Breast epithelium (tissue), 4 donors: ENCODE measurements around the gene FUBP3. TPM values are rescaled to one million over a fixed set of nuclear protein-coding genes. Genes with fewer than 3 reads are reported as not detected.

Experiments
- DNase-seq, 2 donors: peaks; one replicate each; pipeline ENCODE4 v3.0.0-alpha.2; 2019; ENCODE audit warnings: low spot score in 2 of 2
- H3K27ac ChIP-seq, 2 donors: fragments of 200-600 bp; sonication (generic) in 1 of 2; one replicate each; pipeline ENCODE4 v1.5.1; 2016 to 2019; ENCODE audit warnings: mild to moderate bottlenecking in 1 of 2
- H3K27me3 ChIP-seq, 2 donors: fragments of 200-600 bp; sonication (generic) in 1 of 2; one replicate each; pipeline versions ENCODE4 v1.5.1 to v1.6.0; 2017 to 2019; ENCODE audit warnings: control low read depth in 1 of 2, mild to moderate bottlenecking in 1 of 2
- H3K36me3 ChIP-seq: fragments of 200-600 bp; one replicate; pipeline ENCODE4 v1.5.1; 2019
- H3K4me1 ChIP-seq, 2 donors: fragments of 200-600 bp; sonication (generic); one replicate each; pipeline ENCODE4 v1.5.1; 2016 to 2019; ENCODE audit warnings: control low read depth in 1 of 2
- H3K4me3 ChIP-seq, 3 donors: fragments of 200-600 bp; sonication (generic); 1 replicate in 2 of 3; 2 replicates in 1 of 3; pipeline ENCODE4 v1.5.1; 2016 to 2019; ENCODE audit warnings: mild to moderate bottlenecking in 3 of 3, moderate library complexity in 2 of 3
- H3K9me3 ChIP-seq, 2 donors: fragments of 200-600 bp; sonication (generic) in 1 of 2; one replicate each; pipeline ENCODE4 v1.5.1; 2016 to 2019; ENCODE audit warnings: control low read depth in 1 of 2
- POLR2A ChIP-seq: fragments of 450-650 bp; IDR thresholded peaks from one replicate; pipeline ENCODE4 v1.6.1; 2016; ENCODE audit warnings: antibody characterized with exemption, mild to moderate bottlenecking, moderate library complexity
- POLR2AphosphoS5 ChIP-seq, 3 donors: sonication (generic); formaldehyde crosslinking; IDR thresholded peaks; one replicate each; pipeline ENCODE4 v1.6.1; 2017; ENCODE audit warnings: antibody characterized with exemption in 3 of 3
- intact Hi-C: fragments of 100-400 bp; cut with DNase I; formaldehyde crosslinking; loops from one replicate; pipeline ENCODE4 v1.15.1; 2023; ENCODE audit warnings: low total_unique reads
- total RNA-seq, 3 donors: library from RNA; depleted of rRNA; stranded (reverse); fragments of >200 nt; gene quantifications; one replicate each; pipeline ENCODE4 v1.1.0, GENCODE V29; 2016
- TF ChIP-seq, protein P1 (sequence below), 3 donors: fragments of 450-650 bp; IDR thresholded peaks; one replicate each; pipeline ENCODE4 v1.5.1; 2016 to 2017; ENCODE audit warnings: antibody characterized with exemption in 3 of 3, mild to moderate bottlenecking in 3 of 3, moderate library complexity in 3 of 3

FUBP3 gene
- total RNA-seq, 3 donors from 2014 or later = 36.6 to 42.6 (median 38.7) TPM

DNA sequence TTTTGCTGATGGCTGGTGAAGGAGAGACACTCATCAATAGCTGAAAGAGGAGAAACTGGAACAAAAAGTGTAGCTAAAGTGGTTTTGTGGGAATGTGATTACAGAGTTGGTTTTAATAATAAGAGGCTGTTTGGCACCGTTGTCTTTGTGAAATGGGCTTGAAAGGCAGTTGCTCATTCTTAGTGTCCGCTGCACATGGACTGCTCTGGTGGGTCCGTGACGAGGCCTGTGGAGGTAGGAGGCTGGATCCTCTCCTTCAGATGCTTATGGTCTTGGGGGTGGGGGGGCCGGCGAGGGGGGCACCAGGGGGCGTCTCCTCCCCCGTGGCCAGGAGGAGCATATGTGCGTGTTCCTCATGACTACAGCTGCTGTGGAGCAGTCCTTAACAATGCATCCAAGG, 29.8 kb downstream of the FUBP3 start:
- no peak for DNase-seq
- no peak overlapping the region for H3K4me3 ChIP-seq
- TF ChIP-seq POLR2A = no peak
- TF ChIP-seq, protein P1, sequence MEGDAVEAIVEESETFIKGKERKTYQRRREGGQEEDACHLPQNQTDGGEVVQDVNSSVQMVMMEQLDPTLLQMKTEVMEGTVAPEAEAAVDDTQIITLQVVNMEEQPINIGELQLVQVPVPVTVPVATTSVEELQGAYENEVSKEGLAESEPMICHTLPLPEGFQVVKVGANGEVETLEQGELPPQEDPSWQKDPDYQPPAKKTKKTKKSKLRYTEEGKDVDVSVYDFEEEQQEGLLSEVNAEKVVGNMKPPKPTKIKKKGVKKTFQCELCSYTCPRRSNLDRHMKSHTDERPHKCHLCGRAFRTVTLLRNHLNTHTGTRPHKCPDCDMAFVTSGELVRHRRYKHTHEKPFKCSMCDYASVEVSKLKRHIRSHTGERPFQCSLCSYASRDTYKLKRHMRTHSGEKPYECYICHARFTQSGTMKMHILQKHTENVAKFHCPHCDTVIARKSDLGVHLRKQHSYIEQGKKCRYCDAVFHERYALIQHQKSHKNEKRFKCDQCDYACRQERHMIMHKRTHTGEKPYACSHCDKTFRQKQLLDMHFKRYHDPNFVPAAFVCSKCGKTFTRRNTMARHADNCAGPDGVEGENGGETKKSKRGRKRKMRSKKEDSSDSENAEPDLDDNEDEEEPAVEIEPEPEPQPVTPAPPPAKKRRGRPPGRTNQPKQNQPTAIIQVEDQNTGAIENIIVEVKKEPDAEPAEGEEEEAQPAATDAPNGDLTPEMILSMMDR (IDR thresholded peaks at IDR 0.05) = no peak
- no peak for TF ChIP-seq POLR2AphosphoS5 (IDR thresholded peaks at IDR 0.05)
- intact Hi-C loops = no loop called here
- H3K36me3 ChIP-seq = no peaks in the 10 kb centered on the region
- H3K27ac ChIP-seq = peak overlapping the region in 1 of 2 donors; percentile 48
- no peaks in the 10 kb centered on the region for H3K4me1 ChIP-seq
- H3K9me3 ChIP-seq = no peaks in the 10 kb centered on the region
- H3K27me3 ChIP-seq = no peaks in the 10 kb centered on the region

DNA sequence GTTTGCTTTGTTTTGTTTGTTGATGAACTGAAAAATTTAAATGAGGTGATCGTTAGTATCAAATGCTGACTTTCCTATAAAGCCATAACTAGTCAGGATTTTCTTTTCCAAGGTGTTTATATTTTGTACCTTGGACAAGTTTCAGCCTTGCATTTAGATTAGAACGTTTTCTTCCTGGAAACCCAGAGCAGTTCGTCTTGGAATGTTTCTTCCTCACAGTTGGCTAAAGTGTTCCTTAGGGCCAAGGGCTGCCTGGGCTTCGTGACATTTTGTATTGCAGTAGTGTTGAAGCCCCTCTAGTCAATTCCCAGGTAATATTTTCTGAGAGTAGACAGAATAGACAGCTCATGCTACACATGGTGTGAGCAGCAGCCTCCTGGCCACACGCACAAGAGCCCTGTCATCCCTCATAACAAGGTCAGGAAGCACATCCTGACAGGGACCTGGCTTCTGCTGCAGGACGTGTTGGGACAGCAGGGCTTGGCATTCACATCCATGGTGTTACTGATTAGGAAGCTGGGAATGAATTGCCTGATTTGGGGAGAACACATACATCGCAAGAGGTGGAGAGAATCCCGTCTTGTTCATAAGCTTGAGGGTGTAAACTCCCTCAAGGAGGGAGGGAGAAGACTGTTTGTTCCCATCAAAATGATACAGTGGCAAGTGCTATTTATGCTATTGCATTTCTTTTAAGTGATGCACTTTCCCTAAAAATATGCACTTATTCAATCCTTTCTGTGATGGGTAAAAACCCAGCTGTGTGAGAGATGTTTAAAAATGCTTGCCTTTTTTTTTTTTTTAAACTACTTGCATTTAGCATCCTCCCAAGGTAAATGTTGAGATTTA, 31.7 kb downstream of the FUBP3 start:
- no peaks in the 10 kb centered on the region for H3K27me3 ChIP-seq
- H3K4me3 ChIP-seq = no peak overlapping the region
- H3K4me1 ChIP-seq = no peaks in the 10 kb centered on the region
- peaks cover 8% of the 10 kb centered on the region for H3K36me3 ChIP-seq
- H3K27ac ChIP-seq = no peak overlapping the region
- intact Hi-C loops = no loop called here
- no peak for TF ChIP-seq POLR2A
- no peak for TF ChIP-seq POLR2AphosphoS5 (IDR thresholded peaks at IDR 0.05)
- TF ChIP-seq, protein P1 (IDR thresholded peaks at IDR 0.05) = no peak
- H3K9me3 ChIP-seq = no peaks in the 10 kb centered on the region
- DNase-seq = no peak

DNA sequence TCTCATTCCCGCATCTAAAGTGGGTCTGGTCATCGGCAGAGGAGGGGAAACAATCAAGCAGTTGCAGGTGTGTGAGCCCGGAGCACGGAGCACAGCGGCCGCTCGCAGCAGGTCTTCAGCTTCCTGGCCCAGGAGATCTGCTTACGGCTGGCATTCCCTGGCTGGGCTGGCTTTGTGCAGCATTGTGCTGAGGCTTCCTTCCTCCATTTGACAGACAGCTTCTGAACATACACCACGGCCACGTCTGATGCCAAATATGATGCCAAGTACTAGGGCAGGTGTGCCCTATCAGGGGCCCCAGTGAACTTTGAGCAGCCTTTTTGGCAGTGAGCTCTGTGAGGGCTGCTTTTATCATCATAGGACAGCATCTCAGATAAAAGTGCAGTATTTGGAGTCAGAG, 37.1 kb downstream of the FUBP3 start:
- H3K27ac ChIP-seq = no peak overlapping the region
- H3K27me3 ChIP-seq = no peaks in the 10 kb centered on the region
- no peaks in the 10 kb centered on the region for H3K4me1 ChIP-seq
- no peaks in the 10 kb centered on the region for H3K9me3 ChIP-seq
- H3K36me3 ChIP-seq = peaks cover 12% of the 10 kb centered on the region
- no peak overlapping the region for H3K4me3 ChIP-seq
- intact Hi-C loops = no loop called here
- DNase-seq = no peak
- TF ChIP-seq POLR2AphosphoS5 (IDR thresholded peaks at IDR 0.05) (no peak), POLR2A (no peak)
- TF ChIP-seq, protein P1 (IDR thresholded peaks at IDR 0.05) = no peak

DNA sequence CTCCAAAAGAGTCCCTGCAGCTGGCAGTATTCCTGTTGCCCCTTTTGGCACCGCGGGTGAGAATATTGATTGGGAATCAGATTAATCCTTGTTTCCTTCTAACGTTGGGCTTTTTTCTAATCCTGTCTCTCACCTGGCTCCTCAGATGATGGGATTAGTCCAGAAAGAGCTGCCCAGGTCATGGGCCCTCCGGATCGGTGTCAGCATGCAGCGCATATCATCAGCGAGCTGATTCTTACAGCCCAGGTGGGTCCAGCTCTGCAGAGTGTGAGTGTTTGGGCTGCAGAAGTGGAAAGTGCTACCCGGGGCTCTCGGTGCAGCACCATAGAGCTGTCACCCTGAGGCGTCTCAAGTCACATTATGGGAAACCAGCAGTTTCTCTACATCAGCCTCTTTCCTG, 44.1 kb downstream of the FUBP3 start:
- H3K27me3 ChIP-seq = no peaks in the 10 kb centered on the region
- no peak for DNase-seq
- no peak overlapping the region for H3K27ac ChIP-seq
- intact Hi-C loops = no loop called here
- no peak overlapping the region for H3K4me3 ChIP-seq
- TF ChIP-seq POLR2AphosphoS5 (IDR thresholded peaks at IDR 0.05) = no peak
- TF ChIP-seq, protein P1 (IDR thresholded peaks at IDR 0.05) = no peak
- TF ChIP-seq POLR2A = no peak
- no peaks in the 10 kb centered on the region for H3K9me3 ChIP-seq
- H3K36me3 ChIP-seq = peaks cover 10% of the 10 kb centered on the region
- no peaks in the 10 kb centered on the region for H3K4me1 ChIP-seq

DNA sequence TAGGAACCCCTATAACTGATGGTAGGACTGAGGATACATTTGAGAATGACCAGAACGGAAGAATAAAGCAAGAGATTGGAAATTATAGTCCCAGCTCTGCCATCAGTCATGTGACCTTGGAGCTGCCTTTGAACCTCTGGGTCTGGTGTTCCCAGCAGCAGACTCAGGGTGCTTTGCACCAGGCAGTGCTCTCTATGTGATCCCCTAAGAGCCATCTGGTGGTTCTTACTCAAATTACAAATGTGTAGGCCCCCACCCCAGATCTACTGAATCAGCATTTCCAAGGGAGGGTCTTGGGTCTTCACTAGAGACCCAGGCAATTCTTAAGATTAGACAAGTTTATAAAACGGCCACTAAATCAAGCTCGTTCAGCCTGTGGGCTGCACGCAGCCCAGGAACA, 44.8 kb downstream of the FUBP3 start:
- no peak overlapping the region for H3K4me3 ChIP-seq
- no peak for DNase-seq
- peaks cover 10% of the 10 kb centered on the region for H3K36me3 ChIP-seq
- TF ChIP-seq, protein P1 (IDR thresholded peaks at IDR 0.05) = no peak
- TF ChIP-seq POLR2A = no peak
- TF ChIP-seq POLR2AphosphoS5 (IDR thresholded peaks at IDR 0.05) = no peak
- no peaks in the 10 kb centered on the region for H3K9me3 ChIP-seq
- H3K4me1 ChIP-seq = no peaks in the 10 kb centered on the region
- no peaks in the 10 kb centered on the region for H3K27me3 ChIP-seq
- no peak overlapping the region for H3K27ac ChIP-seq
- intact Hi-C loops = no loop called here
